Mesothelial cell of epicardium (in vitro differentiated cells): Measurements from ENCODE around the gene HCN2. TPM values are rescaled to one million over a fixed set of nuclear protein-coding genes. Genes with fewer than 3 reads are reported as not detected.

Experiments used
- DNase-seq, 2 experiments: peaks; one replicate each; pipeline ENCODE4 v3.0.0; 2021; ENCODE audit warnings: low spot score in 2 of 2; ENCODE audit not compliant: unreplicated experiment in 2 of 2
- H3K27ac Mint-ChIP-seq: 2 replicates; pipeline ENCODE4 v1.8.0; 2021; ENCODE audit warnings: mixed read lengths
- H3K27me3 Mint-ChIP-seq: 2 replicates; pipeline ENCODE4 v1.8.0; 2021; ENCODE audit warnings: low read depth, mixed read lengths
- H3K36me3 Mint-ChIP-seq: 2 replicates; pipeline ENCODE4 v1.8.0; 2021; ENCODE audit warnings: mixed read lengths
- H3K4me1 Mint-ChIP-seq: 2 replicates; pipeline ENCODE4 v1.8.0; 2021; ENCODE audit warnings: mixed read lengths
- H3K4me3 Mint-ChIP-seq: 2 replicates; pipeline ENCODE4 v1.8.0; 2021; ENCODE audit warnings: mild to moderate bottlenecking, moderate library complexity, mixed read lengths
- H3K9me3 Mint-ChIP-seq: 2 replicates; pipeline ENCODE4 v1.8.0; 2021; ENCODE audit warnings: mixed read lengths
- total RNA-seq: library from RNA; stranded (reverse); gene quantifications from 3 replicates; pipeline ENCODE4 v1.2.1, GENCODE V29; 2021
- TF ChIP-seq, protein P1 (sequence below): fragments of 200-600 bp; sonication (generic); IDR thresholded peaks from one replicate; pipeline ENCODE4 v1.5.0; 2021; ENCODE audit warnings: antibody characterized with exemption; ENCODE audit not compliant: unreplicated experiment

The HCN2 gene
- total RNA-seq, 1 donor from 2014 or later = 1.5 TPM

DNA sequence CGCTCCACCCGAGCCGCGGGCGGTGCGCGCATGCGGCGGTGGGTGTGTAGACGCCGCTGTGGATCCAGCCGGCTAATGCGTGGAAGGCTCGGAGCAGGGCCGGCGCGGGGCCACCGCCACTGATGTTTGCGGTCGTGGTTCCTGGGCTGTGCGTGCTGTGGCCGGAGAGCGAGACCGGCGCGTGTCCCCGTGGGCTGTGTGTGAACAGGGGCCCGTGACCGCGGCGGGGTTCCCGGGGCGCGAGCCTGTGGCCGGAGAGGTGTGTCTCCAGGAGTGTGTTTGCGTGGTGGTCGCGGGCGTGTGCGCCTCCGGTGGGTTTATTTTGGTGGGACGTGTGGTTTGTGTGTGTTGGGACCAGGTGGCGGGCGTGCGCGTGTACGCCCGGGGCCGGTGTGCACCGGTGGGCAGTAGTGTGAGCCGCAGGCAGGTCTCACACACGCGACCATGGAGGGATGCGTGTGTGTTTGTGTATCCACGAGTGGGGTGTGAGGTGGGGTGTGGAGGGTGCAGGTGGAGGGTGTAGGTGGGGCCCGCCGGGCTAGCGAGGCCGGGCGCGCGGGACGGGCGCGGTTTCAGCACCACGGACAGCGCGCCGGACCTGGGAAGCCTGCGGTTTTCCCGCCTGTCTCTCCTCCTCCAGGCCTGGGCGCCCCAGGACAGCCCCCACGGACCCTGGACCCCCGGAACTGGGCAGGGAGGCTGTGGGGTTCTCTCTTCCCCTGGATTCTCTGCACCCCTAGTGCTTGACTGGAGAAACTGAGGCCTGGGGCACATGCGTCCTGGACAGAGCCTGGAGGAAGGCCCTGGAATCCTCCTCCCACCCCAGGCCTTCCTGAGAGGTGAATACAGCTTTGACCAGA is 1.6 kb downstream of the HCN2 start:
- Mint-ChIP-seq H3K36me3 (no peaks in the 10 kb centered on the region), H3K9me3 (no peaks in the 10 kb centered on the region), H3K4me3 (peak overlapping the region; percentile 64), H3K27me3 (peaks cover 72% of the 10 kb centered on the region), H3K27ac (no peak overlapping the region), H3K4me1 (peaks cover 6% of the 10 kb centered on the region)
- TF ChIP-seq, protein P1, sequence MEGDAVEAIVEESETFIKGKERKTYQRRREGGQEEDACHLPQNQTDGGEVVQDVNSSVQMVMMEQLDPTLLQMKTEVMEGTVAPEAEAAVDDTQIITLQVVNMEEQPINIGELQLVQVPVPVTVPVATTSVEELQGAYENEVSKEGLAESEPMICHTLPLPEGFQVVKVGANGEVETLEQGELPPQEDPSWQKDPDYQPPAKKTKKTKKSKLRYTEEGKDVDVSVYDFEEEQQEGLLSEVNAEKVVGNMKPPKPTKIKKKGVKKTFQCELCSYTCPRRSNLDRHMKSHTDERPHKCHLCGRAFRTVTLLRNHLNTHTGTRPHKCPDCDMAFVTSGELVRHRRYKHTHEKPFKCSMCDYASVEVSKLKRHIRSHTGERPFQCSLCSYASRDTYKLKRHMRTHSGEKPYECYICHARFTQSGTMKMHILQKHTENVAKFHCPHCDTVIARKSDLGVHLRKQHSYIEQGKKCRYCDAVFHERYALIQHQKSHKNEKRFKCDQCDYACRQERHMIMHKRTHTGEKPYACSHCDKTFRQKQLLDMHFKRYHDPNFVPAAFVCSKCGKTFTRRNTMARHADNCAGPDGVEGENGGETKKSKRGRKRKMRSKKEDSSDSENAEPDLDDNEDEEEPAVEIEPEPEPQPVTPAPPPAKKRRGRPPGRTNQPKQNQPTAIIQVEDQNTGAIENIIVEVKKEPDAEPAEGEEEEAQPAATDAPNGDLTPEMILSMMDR = no peak
- DNase-seq = peak; percentile 68 to 77

DNA sequence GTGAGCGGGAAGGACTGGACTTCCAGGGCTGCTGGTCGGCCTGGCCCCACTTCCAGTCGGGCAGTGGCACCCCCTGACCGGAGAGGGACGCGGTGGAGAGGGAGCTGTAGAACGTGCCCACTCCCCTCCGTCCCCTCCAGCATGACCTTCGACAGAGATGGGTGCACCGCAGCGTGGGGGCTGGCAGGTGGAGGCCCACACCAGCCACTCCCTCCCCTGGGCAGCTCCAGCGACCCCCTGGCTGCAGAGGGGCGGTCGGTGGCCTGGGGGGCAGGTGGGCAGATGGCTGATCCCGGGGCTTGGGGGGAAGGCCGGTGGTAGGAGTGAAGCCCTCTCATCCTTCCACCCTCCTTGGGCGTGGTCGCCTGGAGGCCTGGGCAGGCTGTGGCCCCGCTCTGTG is 2.4 kb downstream of the HCN2 start:
- no peak overlapping the region for H3K27ac Mint-ChIP-seq
- TF ChIP-seq, protein P1 = no peak
- no peak for DNase-seq
- H3K4me1 Mint-ChIP-seq = peaks cover 6% of the 10 kb centered on the region
- H3K36me3 Mint-ChIP-seq = no peaks in the 10 kb centered on the region
- H3K4me3 Mint-ChIP-seq = no peak overlapping the region
- peaks cover 70% of the 10 kb centered on the region for H3K27me3 Mint-ChIP-seq
- no peaks in the 10 kb centered on the region for H3K9me3 Mint-ChIP-seq

DNA sequence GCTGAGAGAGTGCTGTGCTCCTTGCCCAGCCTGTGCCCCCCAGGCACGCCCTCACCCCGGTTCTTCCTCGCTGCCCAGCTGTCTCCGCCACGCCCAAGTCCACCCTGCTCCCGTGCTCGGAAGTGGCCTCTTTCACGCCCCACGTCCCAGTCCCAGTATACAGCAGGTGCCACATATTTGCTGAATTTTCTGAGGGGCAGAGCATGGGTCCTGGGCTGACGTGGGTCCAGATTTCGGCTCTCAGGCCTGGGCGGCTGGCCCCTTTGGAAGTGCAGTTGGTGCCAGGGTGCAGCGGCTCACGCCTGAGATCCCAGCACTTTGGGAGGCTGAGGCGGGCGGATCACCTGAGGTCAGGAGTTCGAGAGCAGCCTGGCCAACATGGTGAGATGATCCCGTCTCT is 3.4 kb downstream of the HCN2 start:
- Mint-ChIP-seq H3K27ac (no peak overlapping the region), H3K4me1 (peaks cover 5% of the 10 kb centered on the region), H3K36me3 (no peaks in the 10 kb centered on the region), H3K27me3 (peaks cover 66% of the 10 kb centered on the region), H3K4me3 (no peak overlapping the region), H3K9me3 (no peaks in the 10 kb centered on the region)
- no peak for DNase-seq
- TF ChIP-seq, protein P1 = no peak

DNA sequence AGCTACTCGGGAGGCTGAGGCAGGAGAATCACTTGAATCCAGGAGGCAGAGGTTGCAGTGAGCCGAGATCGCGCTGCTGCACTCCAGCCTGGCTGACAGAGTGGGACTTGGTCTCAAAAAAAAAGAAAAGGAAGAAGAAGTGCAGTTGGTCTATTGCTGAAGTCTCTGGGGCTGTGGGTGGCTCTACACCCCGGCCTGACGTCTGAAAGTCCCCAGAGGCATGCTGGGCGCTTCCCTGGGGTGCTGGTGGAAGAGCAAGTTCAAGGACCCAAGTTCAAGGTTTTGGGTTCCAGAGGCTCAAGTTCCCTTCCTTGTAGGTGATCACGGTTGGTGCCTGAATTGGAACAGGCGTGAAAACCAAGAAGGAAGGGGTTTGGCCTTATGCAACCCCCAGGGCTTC is 3.8 kb downstream of the HCN2 start:
- H3K27ac Mint-ChIP-seq = no peak overlapping the region
- no peak overlapping the region for H3K4me3 Mint-ChIP-seq
- TF ChIP-seq, protein P1 = no peak
- H3K36me3 Mint-ChIP-seq = no peaks in the 10 kb centered on the region
- peaks cover 62% of the 10 kb centered on the region for H3K27me3 Mint-ChIP-seq
- no peaks in the 10 kb centered on the region for H3K9me3 Mint-ChIP-seq
- H3K4me1 Mint-ChIP-seq = peaks cover 5% of the 10 kb centered on the region
- no peak for DNase-seq

DNA sequence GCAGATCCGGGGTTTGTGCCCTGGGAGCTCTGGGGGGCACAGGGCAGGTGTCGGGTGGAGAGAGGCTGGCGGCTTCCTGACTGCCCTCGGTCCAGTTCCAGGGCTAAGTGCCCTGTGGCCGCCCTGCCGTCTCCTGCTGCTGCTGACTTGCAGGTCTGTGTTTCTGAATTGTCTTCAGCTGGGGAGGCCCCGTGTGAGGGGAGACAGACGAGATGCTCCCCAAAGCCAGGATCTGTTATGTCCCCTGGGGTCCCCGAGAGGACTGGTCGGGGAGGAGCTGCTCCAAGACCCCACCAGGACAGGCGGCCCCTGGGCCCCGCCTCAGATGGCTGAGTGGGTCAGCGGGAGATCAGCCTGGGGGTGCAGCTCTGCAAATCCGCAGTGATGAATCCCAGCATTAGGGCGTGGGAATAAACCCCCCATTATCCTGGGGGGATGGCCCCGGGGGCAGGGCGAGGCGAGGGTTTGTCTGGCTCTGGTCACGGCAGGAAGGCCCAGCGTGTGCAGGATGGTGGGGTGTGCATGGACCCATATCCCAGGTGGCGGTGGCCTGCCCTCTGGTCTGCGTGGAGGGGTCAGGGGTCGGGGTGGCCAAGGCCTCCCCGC is 4.7 kb downstream of the HCN2 start:
- Mint-ChIP-seq H3K4me3 (no peak overlapping the region), H3K27me3 (peaks cover 56% of the 10 kb centered on the region), H3K36me3 (no peaks in the 10 kb centered on the region)

More for the DNA sequence above, 4.7 kb downstream of the HCN2 start:
- Mint-ChIP-seq H3K27ac (no peak overlapping the region), H3K9me3 (no peaks in the 10 kb centered on the region), H3K4me1 (peaks cover 3% of the 10 kb centered on the region)
- DNase-seq = no peak
- TF ChIP-seq, protein P1 = no peak
